ENCODE measurements around the gene IFT74. TPM values are rescaled to one million over a fixed set of nuclear protein-coding genes. Genes with fewer than 3 reads are reported as not detected.

Gene IFT74
- total and polyA plus RNA-seq, 2 of the 13 experiments (the other 11 are each of a cell fraction or from before 2014, with no cell fraction given), result 4.2 to 12.3 TPM

GRCh38 chr9:26946753-26947727, 9.2 kb upstream of the IFT74 start, which contains the start of gene PLAA (continued):
- TF ChIP-seq ATF7-NPFF (CRISPR knock-in tag; IDR thresholded peaks at IDR 0.05; ENCODE audit: low read depth) (peak; percentile 78; the same call in 1 of the 2 replicates), ETV6 (CRISPR knock-in tag; conservative IDR thresholded peaks at IDR 0.05) (no peak), ZNF775 (CRISPR knock-in tag; IDR thresholded peaks at IDR 0.05; ENCODE audit: borderline replicate concordance) (0 out of 2 replicates have a peak, but pooled peaks have one; percentile 23), ZNF382 (CRISPR knock-in tag; IDR thresholded peaks at IDR 0.05; ENCODE audit: borderline replicate concordance) (no peak), IRX3 (CRISPR knock-in tag; IDR thresholded peaks at IDR 0.05; ENCODE audit: borderline replicate concordance, low read depth) (0 out of 2 replicates have a peak, but pooled peaks have one; percentile 43), ZNF3 (CRISPR knock-in tag; IDR thresholded peaks at IDR 0.05) (no peak), DNMT1 (CRISPR knock-in tag; IDR thresholded peaks at IDR 0.05) (peak; percentile 83), BCL6 (CRISPR knock-in tag; IDR thresholded peaks at IDR 0.05) (no peak), HNRNPL (IDR thresholded peaks at IDR 0.05; ENCODE audit: low read depth, low read length) (0 out of 2 replicates have a peak, but pooled peaks have one; percentile 24), SAP130 (CRISPR knock-in tag; IDR thresholded peaks at IDR 0.05; ENCODE audit: low read depth) (peak; percentile 96), ZSCAN20 (CRISPR knock-in tag; IDR thresholded peaks at IDR 0.05; ENCODE audit: borderline replicate concordance) (no peak), MEF2D (CRISPR knock-in tag; IDR thresholded peaks at IDR 0.05) (peak; percentile 70; the same call in 1 of the 2 replicates), STAG1 (CRISPR knock-in tag; IDR thresholded peaks at IDR 0.05) (no peak), ZNF747 (CRISPR knock-in tag; IDR thresholded peaks at IDR 0.05; ENCODE audit: borderline replicate concordance) (0 out of 2 replicates have a peak, but pooled peaks have one; percentile 54), ZNF691 (CRISPR knock-in tag; IDR thresholded peaks at IDR 0.05; ENCODE audit: borderline replicate concordance, low read depth) (peak; percentile 89)
- TF ChIP-seq, protein P1, sequence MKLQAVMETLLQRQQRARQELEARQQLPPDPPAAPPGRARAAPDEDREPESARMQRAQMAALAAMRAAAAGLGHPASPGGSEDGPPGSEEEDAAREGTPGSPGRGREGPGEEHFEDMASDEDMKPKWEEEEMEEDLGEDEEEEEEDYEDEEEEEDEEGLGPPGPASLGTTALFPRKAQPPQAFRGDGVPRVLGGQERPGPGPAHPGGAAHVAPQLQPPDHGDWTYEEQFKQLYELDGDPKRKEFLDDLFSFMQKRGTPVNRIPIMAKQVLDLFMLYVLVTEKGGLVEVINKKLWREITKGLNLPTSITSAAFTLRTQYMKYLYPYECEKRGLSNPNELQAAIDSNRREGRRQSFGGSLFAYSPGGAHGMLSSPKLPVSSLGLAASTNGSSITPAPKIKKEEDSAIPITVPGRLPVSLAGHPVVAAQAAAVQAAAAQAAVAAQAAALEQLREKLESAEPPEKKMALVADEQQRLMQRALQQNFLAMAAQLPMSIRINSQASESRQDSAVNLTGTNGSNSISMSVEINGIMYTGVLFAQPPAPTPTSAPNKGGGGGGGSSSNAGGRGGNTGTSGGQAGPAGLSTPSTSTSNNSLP (IDR thresholded peaks at IDR 0.05; ENCODE audit: low read depth, low read length), result no peak
- TF ChIP-seq, protein P2, sequence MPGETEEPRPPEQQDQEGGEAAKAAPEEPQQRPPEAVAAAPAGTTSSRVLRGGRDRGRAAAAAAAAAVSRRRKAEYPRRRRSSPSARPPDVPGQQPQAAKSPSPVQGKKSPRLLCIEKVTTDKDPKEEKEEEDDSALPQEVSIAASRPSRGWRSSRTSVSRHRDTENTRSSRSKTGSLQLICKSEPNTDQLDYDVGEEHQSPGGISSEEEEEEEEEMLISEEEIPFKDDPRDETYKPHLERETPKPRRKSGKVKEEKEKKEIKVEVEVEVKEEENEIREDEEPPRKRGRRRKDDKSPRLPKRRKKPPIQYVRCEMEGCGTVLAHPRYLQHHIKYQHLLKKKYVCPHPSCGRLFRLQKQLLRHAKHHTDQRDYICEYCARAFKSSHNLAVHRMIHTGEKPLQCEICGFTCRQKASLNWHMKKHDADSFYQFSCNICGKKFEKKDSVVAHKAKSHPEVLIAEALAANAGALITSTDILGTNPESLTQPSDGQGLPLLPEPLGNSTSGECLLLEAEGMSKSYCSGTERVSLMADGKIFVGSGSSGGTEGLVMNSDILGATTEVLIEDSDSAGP (CRISPR knock-in tag; IDR thresholded peaks at IDR 0.05; ENCODE audit: borderline replicate concordance), result peak; percentile 88
- TF ChIP-seq, protein P3, sequence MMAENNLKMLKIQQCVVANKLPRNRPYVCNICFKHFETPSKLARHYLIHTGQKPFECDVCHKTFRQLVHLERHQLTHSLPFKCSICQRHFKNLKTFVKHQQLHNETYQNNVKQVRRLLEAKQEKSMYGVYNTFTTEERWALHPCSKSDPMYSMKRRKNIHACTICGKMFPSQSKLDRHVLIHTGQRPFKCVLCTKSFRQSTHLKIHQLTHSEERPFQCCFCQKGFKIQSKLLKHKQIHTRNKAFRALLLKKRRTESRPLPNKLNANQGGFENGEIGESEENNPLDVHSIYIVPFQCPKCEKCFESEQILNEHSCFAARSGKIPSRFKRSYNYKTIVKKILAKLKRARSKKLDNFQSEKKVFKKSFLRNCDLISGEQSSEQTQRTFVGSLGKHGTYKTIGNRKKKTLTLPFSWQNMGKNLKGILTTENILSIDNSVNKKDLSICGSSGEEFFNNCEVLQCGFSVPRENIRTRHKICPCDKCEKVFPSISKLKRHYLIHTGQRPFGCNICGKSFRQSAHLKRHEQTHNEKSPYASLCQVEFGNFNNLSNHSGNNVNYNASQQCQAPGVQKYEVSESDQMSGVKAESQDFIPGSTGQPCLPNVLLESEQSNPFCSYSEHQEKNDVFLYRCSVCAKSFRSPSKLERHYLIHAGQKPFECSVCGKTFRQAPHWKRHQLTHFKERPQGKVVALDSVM (CRISPR knock-in tag; IDR thresholded peaks at IDR 0.05), result peak; percentile 54; the same call in 1 of the 2 replicates
- TF ChIP-seq, protein P4, sequence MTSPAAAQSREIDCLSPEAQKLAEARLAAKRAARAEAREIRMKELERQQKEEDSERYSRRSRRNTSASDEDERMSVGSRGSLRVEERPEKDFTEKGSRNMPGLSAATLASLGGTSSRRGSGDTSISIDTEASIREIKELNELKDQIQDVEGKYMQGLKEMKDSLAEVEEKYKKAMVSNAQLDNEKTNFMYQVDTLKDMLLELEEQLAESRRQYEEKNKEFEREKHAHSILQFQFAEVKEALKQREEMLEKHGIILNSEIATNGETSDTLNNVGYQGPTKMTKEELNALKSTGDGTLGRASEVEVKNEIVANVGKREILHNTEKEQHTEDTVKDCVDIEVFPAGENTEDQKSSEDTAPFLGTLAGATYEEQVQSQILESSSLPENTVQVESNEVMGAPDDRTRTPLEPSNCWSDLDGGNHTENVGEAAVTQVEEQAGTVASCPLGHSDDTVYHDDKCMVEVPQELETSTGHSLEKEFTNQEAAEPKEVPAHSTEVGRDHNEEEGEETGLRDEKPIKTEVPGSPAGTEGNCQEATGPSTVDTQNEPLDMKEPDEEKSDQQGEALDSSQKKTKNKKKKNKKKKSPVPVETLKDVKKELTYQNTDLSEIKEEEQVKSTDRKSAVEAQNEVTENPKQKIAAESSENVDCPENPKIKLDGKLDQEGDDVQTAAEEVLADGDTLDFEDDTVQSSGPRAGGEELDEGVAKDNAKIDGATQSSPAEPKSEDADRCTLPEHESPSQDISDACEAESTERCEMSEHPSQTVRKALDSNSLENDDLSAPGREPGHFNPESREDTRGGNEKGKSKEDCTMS (CRISPR knock-in tag; conservative IDR thresholded peaks at IDR 0.05), result no peak

Data from HepG2 (cell line).